Stimulated activated naive CD8-positive, alpha-beta T cell treated with anti-CD3 and anti-CD28 coated beads, Interleukin-15, Interleukin-2, amounts not matched to agents 100 ng/mL and 50 ng/mL, for 24 hours (primary cell): ENCODE data around the gene PITRM1.
"Not testable (repeated sequence)": the region's sequence is repeated elsewhere in the genome, so short reads cannot be mapped to it uniquely, and the experiment has no call there.

Experiments
- H3K27ac Mint-ChIP-seq: one replicate; pipeline ENCODE4 v1.8.0; 2021; ENCODE audit warnings: mild to moderate bottlenecking, mixed read lengths
- H3K27me3 Mint-ChIP-seq: one replicate; pipeline ENCODE4 v1.8.0; 2021; ENCODE audit warnings: mixed read lengths
- H3K36me3 Mint-ChIP-seq: one replicate; pipeline ENCODE4 v1.8.0; 2021; ENCODE audit warnings: low read depth, mixed read lengths
- H3K4me1 Mint-ChIP-seq: one replicate; pipeline ENCODE4 v1.8.0; 2021; ENCODE audit warnings: low read depth, mixed read lengths
- H3K4me3 Mint-ChIP-seq: one replicate; pipeline ENCODE4 v1.8.0; 2021; ENCODE audit warnings: mild to moderate bottlenecking, mixed read lengths
- H3K9me3 Mint-ChIP-seq: one replicate; pipeline ENCODE4 v1.8.0; 2021; ENCODE audit warnings: mixed read lengths

The PITRM1 gene

DNA sequence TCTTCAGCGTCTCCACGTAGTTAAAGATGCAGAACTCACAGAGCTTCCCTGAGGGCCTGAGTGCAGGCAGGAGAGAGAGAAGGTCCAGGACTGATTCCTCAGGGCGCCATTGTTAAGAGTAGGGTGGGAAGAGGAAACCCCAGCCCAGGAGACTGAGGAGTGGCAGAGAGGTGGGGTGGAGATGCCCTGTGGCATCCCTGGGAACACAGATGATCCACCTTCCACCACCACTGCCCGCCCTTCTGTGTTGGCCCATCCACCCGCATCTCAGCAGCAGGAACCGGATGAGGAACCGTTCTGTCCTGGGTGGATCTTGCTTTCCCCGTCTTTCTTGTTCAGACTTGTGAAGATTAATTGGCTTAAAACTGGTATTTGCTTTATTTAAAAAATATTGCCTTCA lies 56.9 kb downstream of the PITRM1 start:
- H3K36me3 Mint-ChIP-seq = peaks cover 95% of the 10 kb centered on the region
- no peak overlapping the region for H3K27ac Mint-ChIP-seq
- no peaks in the 10 kb centered on the region for H3K9me3 Mint-ChIP-seq
- H3K4me3 Mint-ChIP-seq = no peak overlapping the region
- peaks cover 4% of the 10 kb centered on the region for H3K4me1 Mint-ChIP-seq
- no peaks in the 10 kb centered on the region for H3K27me3 Mint-ChIP-seq

DNA sequence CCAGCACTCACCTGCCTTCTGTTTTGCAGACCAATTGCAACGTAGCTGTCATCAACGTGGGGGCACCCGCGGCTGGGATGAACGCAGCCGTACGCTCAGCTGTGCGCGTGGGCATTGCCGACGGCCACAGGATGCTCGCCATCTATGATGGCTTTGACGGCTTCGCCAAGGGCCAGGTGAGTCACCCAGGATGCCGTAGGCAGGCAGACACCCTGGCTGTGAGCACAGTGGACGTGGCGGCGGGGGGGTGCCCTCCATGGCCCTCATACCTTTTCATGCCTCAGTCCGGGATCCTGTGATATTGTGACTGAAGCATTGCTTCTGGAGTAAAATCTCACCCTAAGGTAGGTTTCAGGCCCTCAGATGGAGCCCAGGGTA lies 59.2 kb downstream of the PITRM1 start:
- Mint-ChIP-seq H3K36me3 (peaks cover 92% of the 10 kb centered on the region), H3K9me3 (no peaks in the 10 kb centered on the region), H3K4me1 (peaks cover 4% of the 10 kb centered on the region), H3K27ac (no peak overlapping the region), H3K27me3 (no peaks in the 10 kb centered on the region), H3K4me3 (no peak overlapping the region)

- Mint-ChIP-seq H3K4me1 (peaks cover 4% of the 10 kb centered on the region), H3K9me3 (no peaks in the 10 kb centered on the region), H3K4me3 (no peak overlapping the region), H3K27me3 (no peaks in the 10 kb centered on the region), H3K36me3 (peaks cover 91% of the 10 kb centered on the region), H3K27ac (no peak overlapping the region)
These were observed 60.9 kb downstream of the PITRM1 start for GRCh38 chr10:3111621-3112163.

DNA sequence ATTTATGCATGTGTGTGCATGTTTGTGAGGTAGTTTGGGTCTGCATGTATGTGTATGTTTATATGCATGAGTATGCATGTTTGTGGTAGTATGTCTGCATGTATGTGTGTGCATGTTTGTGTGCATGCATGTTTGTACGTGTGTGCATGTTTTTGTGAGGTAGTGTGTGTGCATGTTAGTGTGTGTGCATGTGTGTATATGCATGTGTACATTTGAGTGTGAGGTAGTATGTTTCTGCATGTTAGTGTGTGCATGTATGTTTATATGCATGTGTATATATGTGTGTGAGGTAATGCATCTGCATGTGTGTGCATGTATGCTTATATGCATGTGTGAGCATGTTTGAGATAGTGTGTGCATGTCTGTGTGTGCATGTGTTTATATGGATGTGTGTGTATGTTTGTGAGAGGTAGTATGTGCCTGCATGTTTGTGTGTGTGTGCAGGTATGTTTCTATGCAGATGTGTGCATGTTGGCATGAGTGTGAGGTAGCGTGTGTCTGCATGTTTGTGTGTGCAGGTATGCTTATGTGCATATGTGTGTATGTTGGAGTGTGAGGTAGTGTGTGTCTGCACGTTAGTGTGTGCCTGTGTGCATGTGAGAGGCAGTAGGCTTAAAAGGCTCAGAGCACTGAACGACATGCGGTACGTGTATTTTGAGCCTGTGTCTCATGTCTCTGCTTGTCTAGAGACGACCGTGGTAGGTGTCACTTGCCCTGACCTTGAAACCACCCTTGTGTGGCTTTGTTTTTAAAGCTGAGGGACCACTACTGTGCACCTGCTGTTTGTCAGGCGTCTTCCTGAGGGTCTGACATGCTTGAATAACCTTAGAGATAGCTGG lies 61.6 kb downstream of the PITRM1 start:
- H3K4me3 Mint-ChIP-seq = no peak overlapping the region
- H3K4me1 Mint-ChIP-seq = peaks cover 4% of the 10 kb centered on the region
- H3K27me3 Mint-ChIP-seq = no peaks in the 10 kb centered on the region
- peaks cover 84% of the 10 kb centered on the region for H3K36me3 Mint-ChIP-seq
- no peaks in the 10 kb centered on the region for H3K9me3 Mint-ChIP-seq
- H3K27ac Mint-ChIP-seq = no peak overlapping the region

DNA sequence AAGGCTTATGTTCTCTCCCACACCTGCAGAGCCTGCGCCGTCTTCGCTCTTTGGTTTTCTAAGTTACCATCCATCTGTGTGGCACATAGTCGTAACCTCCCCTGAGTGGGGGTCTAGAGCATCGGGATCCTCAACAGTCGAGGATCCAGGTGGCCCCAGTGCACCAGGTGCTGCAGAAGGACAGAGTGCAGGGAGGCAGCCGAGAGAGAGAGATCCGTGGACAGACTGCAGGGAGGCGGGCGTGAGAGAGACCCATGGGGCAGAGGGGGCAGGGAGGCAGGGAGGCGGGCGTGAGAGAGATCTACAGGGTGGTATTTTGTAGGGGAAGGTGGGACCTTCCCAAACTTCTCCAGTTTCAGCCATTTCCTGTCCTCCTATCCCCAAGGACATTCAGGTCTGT lies 62.9 kb downstream of the PITRM1 start:
- Mint-ChIP-seq H3K4me3 (no peak overlapping the region), H3K27me3 (no peaks in the 10 kb centered on the region), H3K36me3 (peaks cover 81% of the 10 kb centered on the region), H3K27ac (peak overlapping the region; percentile 72), H3K9me3 (no peaks in the 10 kb centered on the region), H3K4me1 (peaks cover 4% of the 10 kb centered on the region)

GRCh38 chr10:3109196-3109595 lies 63.4 kb downstream of the PITRM1 start:
- H3K4me1 Mint-ChIP-seq = peaks cover 4% of the 10 kb centered on the region
- H3K27ac Mint-ChIP-seq = no peak overlapping the region
- H3K4me3 Mint-ChIP-seq = no peak overlapping the region
- no peaks in the 10 kb centered on the region for H3K27me3 Mint-ChIP-seq
- no peaks in the 10 kb centered on the region for H3K9me3 Mint-ChIP-seq
- peaks cover 81% of the 10 kb centered on the region for H3K36me3 Mint-ChIP-seq

GRCh38 chr10:3108575-3109105 lies 63.9 kb downstream of the PITRM1 start:
- no peak overlapping the region for H3K4me3 Mint-ChIP-seq
- H3K9me3 Mint-ChIP-seq = no peaks in the 10 kb centered on the region
- H3K4me1 Mint-ChIP-seq = peaks cover 4% of the 10 kb centered on the region
- H3K36me3 Mint-ChIP-seq = peaks cover 83% of the 10 kb centered on the region
- no peak overlapping the region for H3K27ac Mint-ChIP-seq
- H3K27me3 Mint-ChIP-seq = no peaks in the 10 kb centered on the region

DNA sequence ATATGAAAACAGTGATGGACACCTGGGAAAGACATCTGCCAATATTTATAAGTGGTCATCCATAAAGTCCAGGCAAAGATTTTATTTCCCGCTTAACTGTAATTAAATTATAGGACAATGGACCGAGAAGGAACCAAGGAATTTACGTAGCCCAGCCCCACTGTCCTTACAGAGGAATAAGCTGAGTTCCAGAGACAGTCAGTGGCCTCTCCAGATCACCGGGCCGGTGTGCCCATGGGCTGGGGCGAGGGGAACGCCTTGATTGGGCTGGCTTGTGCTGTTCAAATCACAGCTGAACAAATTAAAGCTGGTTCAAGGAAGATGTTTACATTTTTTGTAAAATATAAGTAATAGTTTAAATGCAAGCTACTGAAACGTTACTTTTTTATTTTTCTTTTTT lies 64.5 kb downstream of the PITRM1 start:
- H3K4me3 Mint-ChIP-seq = no peak overlapping the region

DNA sequence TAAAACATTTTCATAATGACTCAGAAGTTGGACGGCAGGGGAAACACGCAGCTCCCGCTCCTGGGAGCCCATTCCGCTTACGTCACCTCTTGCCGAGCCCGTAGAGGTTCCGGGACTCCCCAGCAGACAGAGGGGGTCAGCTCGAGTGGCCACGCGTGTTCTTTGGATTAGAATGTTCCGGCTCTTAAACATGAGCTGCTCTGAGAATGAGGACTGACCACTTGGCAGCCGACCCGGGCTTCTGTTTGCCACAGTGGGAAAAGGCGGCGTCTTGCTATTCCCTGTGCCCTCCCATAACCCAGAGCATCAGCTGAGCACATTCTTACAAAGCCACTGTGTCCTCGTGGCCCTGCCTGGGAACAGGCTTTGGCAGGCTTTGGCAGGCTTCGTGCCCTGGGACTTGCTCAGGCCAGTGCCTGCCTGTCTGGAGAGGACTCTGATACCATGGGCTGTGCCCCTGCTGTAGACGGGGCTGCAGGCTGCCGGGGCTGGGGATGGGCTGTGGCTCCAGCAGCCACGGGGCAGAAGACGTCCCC lies 65.1 kb downstream of the PITRM1 start:
- Mint-ChIP-seq H3K27ac (no peak overlapping the region), H3K4me1 (peaks cover 4% of the 10 kb centered on the region), H3K27me3 (no peaks in the 10 kb centered on the region), H3K36me3 (peaks cover 83% of the 10 kb centered on the region), H3K4me3 (no peak overlapping the region), H3K9me3 (no peaks in the 10 kb centered on the region)

More for the DNA sequence above, 64.5 kb downstream of the PITRM1 start:
- peaks cover 4% of the 10 kb centered on the region for H3K4me1 Mint-ChIP-seq
- peaks cover 83% of the 10 kb centered on the region for H3K36me3 Mint-ChIP-seq
- no peaks in the 10 kb centered on the region for H3K9me3 Mint-ChIP-seq
- H3K27ac Mint-ChIP-seq = no peak overlapping the region
- no peaks in the 10 kb centered on the region for H3K27me3 Mint-ChIP-seq

- H3K27ac Mint-ChIP-seq = no peak overlapping the region
- H3K36me3 Mint-ChIP-seq = peaks cover 83% of the 10 kb centered on the region
- H3K27me3 Mint-ChIP-seq = no peaks in the 10 kb centered on the region
- no peaks in the 10 kb centered on the region for H3K9me3 Mint-ChIP-seq
- H3K4me1 Mint-ChIP-seq = peaks cover 4% of the 10 kb centered on the region
- no peak overlapping the region for H3K4me3 Mint-ChIP-seq
These were observed 65.6 kb downstream of the PITRM1 start for GRCh38 chr10:3106928-3107425.

DNA sequence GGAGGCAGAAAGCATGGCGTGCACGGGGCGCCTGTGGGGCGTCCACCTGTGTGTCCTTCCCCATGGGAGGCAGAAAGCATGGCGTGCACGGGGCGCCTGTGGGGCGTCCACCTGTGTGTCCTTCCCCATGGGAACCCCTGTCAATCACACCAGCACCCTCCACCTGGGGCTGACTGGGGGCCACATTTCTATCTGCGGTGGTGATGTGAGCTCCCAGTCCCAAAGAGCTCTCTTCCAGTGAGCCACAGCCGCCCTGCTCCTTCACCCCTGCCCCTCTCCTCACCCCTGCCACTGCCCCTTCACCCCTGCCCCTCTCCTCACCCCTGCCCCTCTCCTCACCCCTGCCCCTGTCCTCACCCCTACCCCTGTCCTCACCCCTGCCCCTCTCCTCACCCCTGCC lies 66.3 kb downstream of the PITRM1 start:
- H3K27ac Mint-ChIP-seq, H3K4me3 Mint-ChIP-seq, H3K9me3 Mint-ChIP-seq, H3K27me3 Mint-ChIP-seq, H3K4me1 Mint-ChIP-seq: not testable (repeated sequence)
- peaks cover 81% of the 10 kb centered on the region for H3K36me3 Mint-ChIP-seq

GRCh38 chr10:3105905-3106304 lies 66.7 kb downstream of the PITRM1 start:
- Mint-ChIP-seq H3K36me3 (peaks cover 81% of the 10 kb centered on the region), H3K4me1 (peaks cover 3% of the 10 kb centered on the region), H3K27ac (no peak overlapping the region), H3K27me3 (no peaks in the 10 kb centered on the region), H3K4me3 (no peak overlapping the region), H3K9me3 (no peaks in the 10 kb centered on the region)

DNA sequence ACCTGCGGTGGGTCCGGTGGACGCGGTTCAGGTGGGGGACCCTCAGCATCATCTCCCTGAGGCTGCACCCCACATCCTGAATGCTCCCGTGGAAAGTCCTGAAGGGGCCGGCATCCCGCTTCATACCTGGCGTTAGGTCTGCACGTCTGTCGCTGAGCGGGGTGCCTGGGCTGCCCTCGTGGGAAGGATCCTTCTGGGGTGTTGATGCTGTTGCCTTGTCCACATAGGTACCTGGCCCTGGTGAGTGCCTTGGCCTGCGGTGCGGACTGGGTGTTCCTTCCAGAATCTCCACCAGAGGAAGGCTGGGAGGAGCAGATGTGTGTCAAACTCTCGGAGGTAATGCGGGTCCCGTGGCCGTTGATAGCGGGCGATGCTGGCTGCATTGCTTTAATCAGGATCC lies 67.4 kb downstream of the PITRM1 start:
- Mint-ChIP-seq H3K27ac (no peak overlapping the region), H3K27me3 (no peaks in the 10 kb centered on the region), H3K4me3 (no peak overlapping the region), H3K36me3 (peaks cover 80% of the 10 kb centered on the region), H3K4me1 (no peaks in the 10 kb centered on the region), H3K9me3 (no peaks in the 10 kb centered on the region)

GRCh38 chr10:3104251-3104918 lies 68.2 kb downstream of the PITRM1 start:
- no peaks in the 10 kb centered on the region for H3K27me3 Mint-ChIP-seq
- H3K36me3 Mint-ChIP-seq = peaks cover 84% of the 10 kb centered on the region
- H3K4me3 Mint-ChIP-seq = no peak overlapping the region
- H3K9me3 Mint-ChIP-seq = no peaks in the 10 kb centered on the region
- no peak overlapping the region for H3K27ac Mint-ChIP-seq
- H3K4me1 Mint-ChIP-seq = peaks cover 5% of the 10 kb centered on the region

GRCh38 chr10:3103646-3104045 lies 68.9 kb downstream of the PITRM1 start:
- Mint-ChIP-seq H3K36me3 (peaks cover 84% of the 10 kb centered on the region), H3K27ac (no peak overlapping the region)

More at GRCh38 chr10:3103646-3104045, 68.9 kb downstream of the PITRM1 start:
- peaks cover 12% of the 10 kb centered on the region for H3K4me1 Mint-ChIP-seq
- H3K4me3 Mint-ChIP-seq = no peak overlapping the region
- no peaks in the 10 kb centered on the region for H3K27me3 Mint-ChIP-seq
- no peaks in the 10 kb centered on the region for H3K9me3 Mint-ChIP-seq
